ENCODE measurements around the gene INSC.

- TF ChIP-seq CTCF (IDR thresholded peaks at IDR 0.05): no peak
- TF ChIP-seq POLR2A (IDR thresholded peaks at IDR 0.05): no peak
Observed at GRCh38 chr11:15238856-15239255, 124.1 kb downstream of the INSC start.

Measured in heart left ventricle (tissue), 13 donors.